ENCODE data around the gene TOR1AIP2. TPM values are rescaled to one million over a fixed set of nuclear protein-coding genes. Genes with fewer than 3 reads are reported as not detected.

The TOR1AIP2 gene
- polyA plus RNA-seq, 1 of the 3 experiments (the other 2 are of a cell fraction) = 12.7 TPM

DNA sequence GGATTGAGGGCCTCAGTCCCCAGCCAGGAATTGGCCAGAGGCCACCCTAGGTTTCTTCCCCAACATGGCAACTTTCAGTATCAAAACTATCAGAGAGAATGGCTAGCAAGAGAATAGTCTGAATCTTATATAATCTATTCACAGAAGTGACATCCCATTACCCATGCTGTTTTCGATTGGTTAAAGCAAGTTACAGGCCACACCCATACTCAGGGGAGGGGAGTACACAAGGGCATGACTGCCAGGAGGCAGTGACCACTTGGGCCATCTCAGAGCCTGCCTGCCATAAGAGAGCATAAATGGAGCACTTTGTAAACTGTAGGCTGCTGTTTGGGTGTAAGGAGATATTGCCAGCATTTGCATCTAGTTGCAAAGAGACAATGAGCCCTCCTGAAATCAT is 69.1 kb downstream of the TOR1AIP2 start:
- H3K9me2 ChIP-seq = no peaks in the 10 kb centered on the region
- H3K27me3 ChIP-seq (ENCODE audit: insufficient read depth) = peaks cover 10% of the 10 kb centered on the region; the same call in 1 of the 2 replicates
- H3K4me1 ChIP-seq (ENCODE audit: control insufficient read depth in 1 of 2, insufficient read depth in 2 of 2, low read depth in 1 of 2, low read length in 1 of 2) = peaks cover 0 to 46% of the 10 kb centered on the region in 2 experiments; a peak in 1 of 4 replicates
- H4K20me1 ChIP-seq (ENCODE audit: insufficient read depth) = no peaks in the 10 kb centered on the region
- H3K9ac ChIP-seq = no peak overlapping the region
- H3K4me2 ChIP-seq = no peak overlapping the region
- CTCF ChIA-PET = interaction anchor here (0.9 to 20.9 kb wide), 9 partner anchors 11 to 371 kb away, joined by 3 to 862 read pairs (median 18); no protein-coding TSS in a partner anchor
- H3K9me3 ChIP-seq = no peaks in the 10 kb centered on the region
- DNase-seq = no peak
- no peaks in the 10 kb centered on the region for H3K36me3 ChIP-seq (replicated peaks in 1 of 2; ENCODE audit: control insufficient read depth in 1 of 2, insufficient read depth in 2 of 2, low read length in 1 of 2)
- H3F3A ChIP-seq (replicated peaks; ENCODE audit: insufficient read depth) = no peaks in the 10 kb centered on the region
- no peak overlapping the region for H2AFZ ChIP-seq (ENCODE audit: low read depth)
- POLR2A ChIA-PET = interaction anchor here (0.9 to 1.5 kb wide), 3 partner anchors 10 to 102 kb away, joined by 3 to 4 read pairs (median 3); no protein-coding TSS in a partner anchor
- no peak overlapping the region for H3K4me3 ChIP-seq (ENCODE audit: low read depth in 2 of 2, low read length in 1 of 2)
- WGBS (ENCODE audit: low lambda C conversion rate) = 63% methylated on average over 1 of the region's 1 CpG
- no peaks in the 10 kb centered on the region for H3K79me2 ChIP-seq (ENCODE audit: insufficient read depth)
- H3K27ac ChIP-seq (ENCODE audit: low read depth in 2 of 2, low read length in 1 of 2) = peak overlapping the region in 1 of 2 experiments; percentile 54; a peak in 1 of 4 replicates
- TF ChIP-seq MEF2A (IDR thresholded peaks at IDR 0.05; ENCODE audit: borderline replicate concordance, low read depth) (no peak), GATA2 (CRISPR knock-in tag; IDR thresholded peaks at IDR 0.05) (no peak), TAF1 (IDR thresholded peaks at IDR 0.05; ENCODE audit: borderline replicate concordance, low read depth, low read length) (no peak), MXI1 (IDR thresholded peaks at IDR 0.05; ENCODE audit: low read depth, low read length) (no peak), FOSL2 (IDR thresholded peaks at IDR 0.05; ENCODE audit: borderline replicate concordance, low read depth) (no peak), EP300 (IDR thresholded peaks at IDR 0.05; ENCODE audit: borderline replicate concordance in 1 of 2, low read depth in 1 of 2, low read length in 1 of 2) (no peak), EZH2phosphoT487 (IDR thresholded peaks at IDR 0.05; ENCODE audit: borderline replicate concordance, low read depth) (no peak), FOXM1 (IDR thresholded peaks at IDR 0.05; ENCODE audit: low read depth) (no peak), GABPA (IDR thresholded peaks at IDR 0.05; ENCODE audit: low read depth) (no peak), NRF1 (IDR thresholded peaks at IDR 0.05; ENCODE audit: low read depth, low read length) (no peak), ELF1 (IDR thresholded peaks at IDR 0.05) (no peak), YY1 (IDR thresholded peaks at IDR 0.05; ENCODE audit: low read depth) (no peak), FOXJ3 (CRISPR knock-in tag; IDR thresholded peaks at IDR 0.05) (no peak), TCF12 (IDR thresholded peaks at IDR 0.05) (no peak), SIN3A (IDR thresholded peaks at IDR 0.05; ENCODE audit: borderline replicate concordance, low read depth, low read length) (no peak)
- TF ChIP-seq, protein P1, sequence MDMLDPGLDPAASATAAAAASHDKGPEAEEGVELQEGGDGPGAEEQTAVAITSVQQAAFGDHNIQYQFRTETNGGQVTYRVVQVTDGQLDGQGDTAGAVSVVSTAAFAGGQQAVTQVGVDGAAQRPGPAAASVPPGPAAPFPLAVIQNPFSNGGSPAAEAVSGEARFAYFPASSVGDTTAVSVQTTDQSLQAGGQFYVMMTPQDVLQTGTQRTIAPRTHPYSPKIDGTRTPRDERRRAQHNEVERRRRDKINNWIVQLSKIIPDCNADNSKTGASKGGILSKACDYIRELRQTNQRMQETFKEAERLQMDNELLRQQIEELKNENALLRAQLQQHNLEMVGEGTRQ (IDR thresholded peaks at IDR 0.05; ENCODE audit: borderline replicate concordance, low read depth, low read length) = no peak
- TF ChIP-seq, protein P2, sequence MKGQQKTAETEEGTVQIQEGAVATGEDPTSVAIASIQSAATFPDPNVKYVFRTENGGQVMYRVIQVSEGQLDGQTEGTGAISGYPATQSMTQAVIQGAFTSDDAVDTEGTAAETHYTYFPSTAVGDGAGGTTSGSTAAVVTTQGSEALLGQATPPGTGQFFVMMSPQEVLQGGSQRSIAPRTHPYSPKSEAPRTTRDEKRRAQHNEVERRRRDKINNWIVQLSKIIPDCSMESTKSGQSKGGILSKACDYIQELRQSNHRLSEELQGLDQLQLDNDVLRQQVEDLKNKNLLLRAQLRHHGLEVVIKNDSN (IDR thresholded peaks at IDR 0.05; ENCODE audit: borderline replicate concordance, low read depth) = no peak

All from SK-N-SH (cell line).